GM19455 (cell line): Measurements from ENCODE around the gene KLHL11.
"Not testable (repeated sequence)": the region's sequence is repeated elsewhere in the genome, so short reads cannot be mapped to it uniquely, and the experiment has no call there.

ENCODE experiments used
- ATAC-seq: cut with Tn5 transposase; IDR thresholded peaks from one replicate; pipeline ENCODE4 v1.9.1; 2021; ENCODE audit not compliant: unreplicated experiment

KLHL11 gene

DNA sequence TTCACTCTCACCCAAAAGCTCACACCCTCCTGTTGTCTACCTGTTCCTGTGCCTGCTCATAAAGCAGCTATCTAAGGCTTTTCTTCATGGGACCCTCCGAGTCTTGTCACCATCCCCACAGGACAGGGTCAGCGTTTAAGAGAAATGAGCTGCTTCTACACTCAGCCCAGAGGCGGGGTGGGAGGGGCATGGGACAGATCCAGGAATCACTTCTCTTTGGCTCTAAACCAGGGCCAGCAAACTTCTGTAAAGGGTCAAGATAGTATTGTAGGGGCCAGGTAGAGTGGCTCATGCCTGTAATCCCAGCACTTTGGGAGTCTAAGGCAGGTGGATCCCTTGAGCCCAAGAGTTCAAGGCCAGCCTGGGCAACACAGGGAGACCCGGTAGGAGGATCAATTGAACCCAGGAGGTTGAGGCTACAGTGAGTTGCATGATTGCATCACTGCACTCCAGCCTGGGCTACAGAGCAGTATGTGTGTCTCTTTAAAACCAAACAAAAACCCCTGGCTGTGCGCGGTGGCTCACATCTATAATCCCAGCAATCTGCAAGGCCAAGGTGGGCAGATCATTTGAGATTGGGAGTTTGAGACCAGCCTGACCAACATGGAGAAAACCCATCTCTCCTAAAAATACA, 23.2 kb upstream of the KLHL11 start:
- ATAC-seq: no peak

DNA sequence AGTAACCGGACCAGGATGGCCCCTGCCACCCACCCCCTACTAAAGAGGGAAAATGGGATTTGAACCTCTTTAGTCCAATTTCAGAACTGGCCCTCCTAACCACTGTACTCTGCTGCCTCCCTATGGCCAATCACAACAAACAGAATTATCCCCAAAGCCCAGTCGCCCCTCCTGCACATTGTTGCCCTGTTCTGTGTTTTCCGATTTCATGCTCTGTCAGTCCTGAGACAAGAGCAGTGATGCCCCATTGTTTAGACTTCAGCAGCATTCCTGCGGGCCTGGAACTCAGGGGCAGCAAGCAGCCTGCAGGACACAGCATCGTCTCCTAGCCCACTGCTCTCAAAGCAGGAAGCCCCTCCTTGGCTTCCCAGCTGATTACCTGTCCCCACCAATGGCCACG, 20.5 kb upstream of the KLHL11 start:
- no peak for ATAC-seq

DNA sequence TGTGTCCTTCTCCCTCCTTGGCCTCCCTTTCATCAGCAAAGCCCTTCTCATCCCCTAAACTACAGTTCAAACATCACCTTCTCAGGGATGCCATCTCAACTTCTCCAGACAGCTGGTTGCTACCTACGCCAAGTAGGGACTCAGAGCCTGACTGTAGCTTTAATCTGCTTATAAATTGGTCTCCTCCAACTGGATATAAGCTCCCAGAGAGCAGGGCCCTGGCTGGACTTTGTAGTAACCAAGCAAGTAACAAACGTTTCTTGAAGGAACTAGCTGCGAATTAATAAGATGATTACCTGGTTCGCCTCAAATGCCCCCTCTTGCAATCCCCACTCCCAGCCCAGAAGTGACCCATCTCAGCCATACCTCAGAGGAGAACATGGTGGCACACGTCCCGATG, 17.5 kb upstream of the KLHL11 start:
- no peak for ATAC-seq

DNA sequence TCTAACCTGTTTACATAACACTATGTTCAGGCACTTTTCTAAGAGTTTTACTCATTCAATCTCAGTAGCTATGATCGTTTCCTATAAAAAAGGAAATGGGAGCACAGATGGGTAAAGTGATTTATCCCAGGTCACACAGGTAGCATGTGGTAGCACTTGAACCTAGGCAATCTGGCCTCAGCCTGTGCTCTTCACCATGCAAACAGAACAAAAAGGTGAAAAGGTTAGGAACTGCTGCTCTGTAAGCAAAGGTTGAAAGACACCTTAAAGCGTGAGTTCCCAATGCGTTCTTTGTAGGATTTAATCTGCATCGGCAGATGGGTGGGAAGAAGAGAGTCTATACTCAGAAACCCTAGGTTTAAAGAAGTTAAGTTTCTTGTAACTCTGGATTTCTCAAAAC, 14.9 kb upstream of the KLHL11 start:
- no peak for ATAC-seq

DNA sequence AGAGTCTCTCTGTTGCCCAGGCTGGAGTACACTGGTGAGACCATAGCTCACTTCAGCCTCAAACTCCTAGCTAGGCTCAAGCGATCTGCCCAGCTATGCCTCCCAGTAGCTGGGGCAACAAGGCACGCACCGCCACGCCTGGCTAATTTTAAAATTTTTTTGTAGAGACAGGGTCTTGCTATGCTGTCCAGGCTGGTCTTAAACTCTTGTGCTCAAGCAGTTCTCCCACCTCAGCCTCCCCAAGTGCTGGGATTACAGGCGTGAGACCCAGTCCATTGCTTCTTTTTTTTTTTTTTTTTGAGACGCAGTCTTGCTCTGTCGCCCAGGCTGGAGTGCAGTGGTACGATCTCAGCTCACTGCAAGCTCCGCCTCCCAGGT, 9.1 kb upstream of the KLHL11 start:
- not testable (repeated sequence) for ATAC-seq

DNA sequence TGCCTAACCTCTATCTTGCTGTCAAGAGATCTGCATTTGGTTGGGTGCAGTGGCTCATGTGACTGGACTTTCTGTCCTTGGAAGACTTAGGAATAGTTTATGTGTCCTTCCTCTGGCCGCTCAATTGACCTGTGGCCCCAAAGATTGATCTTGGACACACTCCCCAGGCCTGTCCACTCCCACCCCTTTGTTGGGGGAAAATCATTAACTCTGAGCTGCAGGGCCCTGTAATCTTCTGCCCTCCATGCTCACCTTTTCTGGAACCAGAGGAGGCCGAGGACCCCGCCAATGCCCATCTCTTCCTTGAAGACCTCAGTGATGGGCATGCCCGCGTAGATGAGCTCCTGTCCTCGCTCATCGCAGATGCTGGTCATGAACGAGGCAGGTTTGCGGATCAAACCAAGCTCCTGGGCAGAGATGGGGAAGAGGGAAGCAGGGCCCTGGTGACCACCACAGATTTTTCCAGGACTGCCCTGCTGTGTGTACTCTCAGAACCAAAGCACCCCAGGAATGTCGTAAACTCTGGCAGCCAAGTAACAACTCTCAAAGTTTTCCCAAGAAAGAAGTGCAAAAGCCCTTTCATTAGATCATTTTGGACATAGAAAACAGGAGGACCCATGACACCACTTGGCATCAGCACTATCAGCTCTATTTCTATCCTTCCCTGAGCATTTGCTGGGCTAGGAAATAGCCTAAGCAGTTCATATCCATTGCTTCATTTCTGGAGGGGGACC, 8.5 kb upstream of the KLHL11 start:
- ATAC-seq: no peak

- ATAC-seq: no peak
These were observed 6.6 kb upstream of the KLHL11 start for GRCh38 chr17:41871789-41872188.

GRCh38 chr17:41870627-41871026, 5.4 kb upstream of the KLHL11 start:
- no peak for ATAC-seq

GRCh38 chr17:41870097-41870496, 4.9 kb upstream of the KLHL11 start:
- ATAC-seq: no peak

DNA sequence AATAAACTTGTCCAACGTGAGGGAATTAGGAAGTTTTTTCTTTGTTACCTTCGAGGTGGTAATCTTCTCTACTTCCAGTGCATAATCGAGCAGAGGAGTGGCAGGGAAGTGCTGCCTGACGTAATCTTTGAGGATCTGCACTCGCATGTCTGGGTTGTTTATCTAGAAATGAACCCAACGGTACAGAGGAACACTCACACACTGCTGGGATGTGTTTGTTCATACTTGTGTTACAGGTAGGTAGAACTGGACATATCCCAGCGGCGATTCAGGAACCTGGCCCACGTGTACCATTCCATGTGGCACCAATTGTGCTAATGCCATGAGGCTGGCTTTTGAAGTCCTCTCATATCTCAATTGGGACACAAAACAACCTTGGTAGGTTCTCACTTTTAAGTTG, 4.2 kb upstream of the KLHL11 start:
- no peak for ATAC-seq

DNA sequence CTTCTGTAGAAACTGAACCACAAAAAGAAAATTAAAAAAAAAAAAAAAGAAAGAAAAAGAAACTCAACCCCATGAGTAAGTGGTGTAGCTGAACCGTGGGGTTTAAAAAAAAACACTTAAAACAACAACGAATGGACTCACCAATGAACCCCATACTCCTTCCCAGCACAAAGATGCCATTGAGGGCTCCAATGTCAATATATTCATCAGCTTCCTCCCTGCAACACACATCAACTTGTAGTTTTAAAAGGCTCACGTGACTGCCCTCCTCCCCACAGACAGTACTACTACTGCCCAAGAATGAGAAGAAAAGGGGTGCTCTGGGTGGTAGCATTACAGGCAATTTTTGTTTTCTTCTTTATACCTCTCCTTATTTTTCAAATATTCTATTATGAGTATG, 3.3 kb upstream of the KLHL11 start:
- ATAC-seq: no peak

GRCh38 chr17:41865596-41865893, 322 bp upstream of the KLHL11 start:
- no peak for ATAC-seq

- no peak for ATAC-seq
These were observed 756 bp downstream of the KLHL11 start for GRCh38 chr17:41864498-41864835.

DNA sequence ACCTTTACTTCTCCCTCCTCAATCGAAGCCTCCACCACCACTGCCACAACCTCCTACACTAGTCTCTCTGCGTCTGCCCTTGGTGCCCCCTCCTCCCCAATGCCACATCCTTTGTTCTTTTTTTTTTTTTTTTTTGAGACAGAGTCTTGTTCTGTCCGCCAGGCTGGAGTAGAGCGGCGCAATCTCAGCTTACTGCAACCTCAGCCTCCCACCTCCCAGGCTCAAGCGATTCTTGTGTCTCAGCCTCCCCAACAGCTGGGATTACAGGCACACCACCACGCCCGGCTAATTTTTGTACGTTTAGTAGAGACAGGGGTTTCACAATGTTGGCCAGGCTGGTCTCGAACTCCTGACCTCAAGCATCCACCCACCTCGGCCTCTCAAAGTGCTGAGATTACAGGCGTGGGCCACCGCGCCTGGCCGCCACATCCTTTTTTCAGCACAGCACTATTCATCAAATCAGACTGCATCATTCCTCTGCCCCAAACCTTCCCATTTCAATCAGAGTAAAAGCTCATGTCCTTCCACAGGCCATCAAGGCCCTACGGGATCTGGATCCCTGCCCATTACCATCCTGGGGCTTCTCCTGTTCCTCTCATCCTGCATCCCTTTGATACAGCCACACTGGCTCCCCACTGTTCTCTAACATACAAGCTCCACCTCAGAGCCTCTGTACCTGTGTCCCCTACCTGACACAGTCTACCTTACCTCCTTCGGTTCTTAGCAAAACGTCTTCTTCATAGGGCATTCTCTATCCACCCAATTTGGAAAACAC, 2.0 kb downstream of the KLHL11 start:
- ATAC-seq: no peak

DNA sequence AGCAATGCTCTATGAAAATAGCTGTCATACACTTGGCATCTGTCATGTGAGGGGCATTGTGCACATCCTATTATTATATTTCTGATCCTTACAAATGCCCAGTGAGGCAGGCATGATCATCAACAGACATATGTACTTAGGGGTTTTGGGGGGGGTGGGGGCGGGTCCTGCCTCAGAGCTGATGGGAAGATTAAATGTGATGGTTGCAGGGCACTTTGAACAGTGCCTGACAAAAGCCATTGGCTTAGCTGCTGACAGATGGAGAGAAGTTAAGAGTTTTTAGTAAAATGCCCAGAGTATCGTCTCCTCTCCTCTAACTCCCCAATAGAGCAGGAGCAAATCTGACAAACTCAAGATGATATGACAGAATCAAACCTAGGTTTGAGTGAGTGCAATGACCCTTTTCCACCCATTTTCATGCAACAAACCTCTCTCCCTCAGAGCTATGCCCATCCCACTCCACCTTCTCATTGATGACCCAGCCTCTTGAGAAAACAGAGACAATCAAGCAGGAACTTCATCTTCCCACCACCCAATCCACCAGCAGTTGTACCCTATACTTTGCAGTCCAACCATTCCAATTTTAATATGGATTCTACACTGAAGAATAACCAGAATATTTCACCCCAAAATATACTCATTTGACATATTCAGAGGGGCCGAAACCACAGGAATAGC, 4.8 kb downstream of the KLHL11 start:
- ATAC-seq: no peak

DNA sequence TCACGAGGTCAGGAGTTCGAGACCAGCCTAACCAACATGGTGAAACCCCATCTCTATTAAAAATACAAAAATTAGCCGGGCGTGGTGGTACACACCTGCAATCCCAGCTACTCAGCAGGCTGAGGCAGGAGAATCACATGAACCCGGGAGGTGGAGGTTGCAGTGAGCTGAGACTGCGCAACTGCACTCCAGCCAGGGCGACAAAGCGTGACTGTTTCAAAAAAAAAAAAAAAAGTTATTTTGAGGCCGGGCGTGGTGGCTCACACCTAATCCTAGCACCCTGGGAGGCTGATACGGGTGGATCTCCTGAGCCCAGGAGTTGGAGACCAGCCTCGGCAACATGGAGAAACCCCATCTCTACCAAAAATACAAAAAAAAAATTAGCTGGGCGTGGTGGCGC, 13.8 kb downstream of the KLHL11 start:
- ATAC-seq: not testable (repeated sequence)

DNA sequence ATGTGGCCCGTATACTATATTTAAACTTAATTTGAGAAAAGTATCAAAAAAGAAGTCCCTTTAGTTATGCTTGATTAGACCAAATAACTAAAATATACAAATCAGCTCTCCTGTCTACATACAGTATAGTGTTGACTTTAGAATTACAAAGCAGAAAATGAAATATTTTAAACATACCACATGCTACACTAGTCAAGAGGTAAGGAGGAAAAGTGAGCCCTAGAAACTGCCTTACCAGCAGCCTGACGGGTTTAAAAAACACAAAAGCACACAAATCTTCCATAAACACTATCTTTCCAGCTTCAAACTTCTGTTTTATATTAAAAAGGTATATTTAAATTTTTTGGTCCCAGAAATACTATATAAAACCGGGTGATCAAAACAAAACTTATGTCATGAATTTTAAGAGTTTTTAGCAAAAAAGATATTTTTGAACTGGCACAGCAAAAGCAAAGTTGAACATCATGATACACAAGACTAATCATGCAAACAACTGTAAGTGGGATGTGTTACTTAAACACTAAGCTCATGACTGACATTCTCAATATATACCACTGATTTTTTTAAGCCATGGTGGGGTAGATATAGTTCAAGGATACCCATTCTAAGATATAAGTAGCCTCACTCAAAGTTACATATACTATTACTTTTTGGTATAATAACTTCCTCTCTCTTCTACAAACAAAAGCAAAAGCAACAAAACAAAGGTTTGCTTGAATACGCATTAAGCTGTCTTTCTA, 15.8 kb downstream of the KLHL11 start:
- ATAC-seq: no peak

GRCh38 chr17:41848788-41849187, 16.4 kb downstream of the KLHL11 start:
- no peak for ATAC-seq

- no peak for ATAC-seq
These were observed 20.3 kb downstream of the KLHL11 start for GRCh38 chr17:41844971-41845370.

GRCh38 chr17:41840781-41841180, 24.4 kb downstream of the KLHL11 start:
- ATAC-seq: not testable (repeated sequence)

DNA sequence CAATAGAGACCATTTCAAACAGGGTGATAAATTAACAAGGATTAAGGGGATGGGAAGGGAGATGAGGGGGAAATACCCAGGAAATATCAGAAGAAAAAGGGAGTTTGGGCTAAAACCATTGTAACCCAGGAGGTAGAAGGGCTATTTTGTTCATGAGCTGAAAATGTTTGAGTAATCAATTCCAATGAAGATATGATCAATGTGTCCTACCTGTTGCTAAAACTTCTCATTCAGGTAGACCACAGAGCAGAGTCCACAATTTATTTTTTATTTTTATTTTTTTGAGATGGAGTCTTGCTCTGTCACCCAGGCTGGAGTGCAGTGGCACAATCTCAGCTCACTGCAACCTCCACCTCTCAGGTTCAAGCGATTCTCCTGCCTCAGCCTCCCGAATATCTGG, 25.8 kb downstream of the KLHL11 start:
- not testable (repeated sequence) for ATAC-seq
